BJ (cell line): ENCODE data around the gene TSPAN15. TPM values are rescaled to one million over a fixed set of nuclear protein-coding genes. Genes with fewer than 3 reads are reported as not detected.
"Not testable (repeated sequence)": the region's sequence is repeated elsewhere in the genome, so short reads cannot be mapped to it uniquely, and the experiment has no call there.

Experiments used
- CTCF ChIA-PET: fragments of 350-600 bp; formaldehyde crosslinking; extraction: SDS; loops from one replicate; lab custom pipeline; 2021; ENCODE audit warnings: antibody characterized with exemption, inconsistent platforms; lab: Yijun Ruan, JAX
- POLR2A ChIA-PET: fragments of 300-600 bp; sonication (Branson Sonifier 250); formaldehyde crosslinking; extraction: SDS; loops from one replicate; lab custom pipeline; 2021; ENCODE audit warnings: antibody characterized with exemption; lab: Charles Lee
- DNase-seq: peaks from one replicate; pipeline ENCODE4 v3.0.0-alpha.2; 2011; ENCODE audit warnings: low read depth
- H3K27me3 ChIP-seq: 2 replicates; pipeline ENCODE4 v1.6.0; 2011; ENCODE audit warnings: low read length; ENCODE audit not compliant: control insufficient read depth, insufficient read depth
- H3K36me3 ChIP-seq: 2 replicates; pipeline ENCODE4 v1.5.1; 2011; ENCODE audit warnings: low read length; ENCODE audit not compliant: control insufficient read depth, insufficient read depth
- H3K4me3 ChIP-seq: 2 replicates; pipeline ENCODE4 v1.5.1; 2011; ENCODE audit warnings: low read depth, mild to moderate bottlenecking, control low read depth, low read length
- CTCF ChIP-seq: IDR thresholded peaks from 2 replicates; pipeline ENCODE4 v1.5.1; 2011; ENCODE audit warnings: low read depth, mild to moderate bottlenecking, control low read depth, inconsistent platforms, low read length, moderate library complexity; ENCODE audit not compliant: insufficient read depth
- polyA plus RNA-seq: library from polyadenylated mRNA; depleted of rRNA; stranded (reverse); fragments of >200 nt; gene quantifications from 2 replicates; pipeline ENCODE4 v1.2.3, GENCODE V29; 2011

Gene TSPAN15
- polyA plus RNA-seq, 1 experiment: 0.94 TPM

- Histone ChIP-seq H3K27me3 (peaks cover 10% of the 10 kb centered on the region), H3K36me3 (no peaks in the 10 kb centered on the region), H3K4me3 (no peak overlapping the region)
- DNase-seq: no peak
- ChIA-PET POLR2A (no interaction called here), CTCF (interaction anchor here (0.5 to 1.2 kb wide), 3 partner anchors 24 to 288 kb away, joined by 3 read pairs; no protein-coding TSS in a partner anchor)
- no peak for TF ChIP-seq CTCF
These were observed 30.7 kb downstream of the TSPAN15 start for GRCh38 chr10:69481811-69482524.

- no peak for DNase-seq
- CTCF ChIA-PET: interaction anchor here (1.0 to 1.8 kb wide), 5 partner anchors 18 to 155 kb away, joined by 3 to 7 read pairs (median 5); no protein-coding TSS in a partner anchor
These were observed 32.7 kb downstream of the TSPAN15 start for GRCh38 chr10:69483963-69484362.

GRCh38 chr10:69484736-69485135 lies 33.5 kb downstream of the TSPAN15 start:
- Histone ChIP-seq H3K36me3 (no peaks in the 10 kb centered on the region), H3K27me3 (0 out of 2 replicates have a peak, but pooled peaks cover 2% of the 10 kb centered on the region), H3K4me3 (no peak overlapping the region)
- ChIA-PET POLR2A (no interaction called here), CTCF (interaction anchor here (1.0 to 1.8 kb wide), 5 partner anchors 19 to 154 kb away, joined by 3 to 7 read pairs (median 5); no protein-coding TSS in a partner anchor)
- no peak for DNase-seq
- no peak for TF ChIP-seq CTCF

More at GRCh38 chr10:69483963-69484362, 32.7 kb downstream of the TSPAN15 start:
- Histone ChIP-seq H3K36me3 (no peaks in the 10 kb centered on the region), H3K27me3 (peaks cover 5% of the 10 kb centered on the region), H3K4me3 (no peak overlapping the region)
- TF ChIP-seq CTCF: no peak
- POLR2A ChIA-PET: no interaction called here

DNA sequence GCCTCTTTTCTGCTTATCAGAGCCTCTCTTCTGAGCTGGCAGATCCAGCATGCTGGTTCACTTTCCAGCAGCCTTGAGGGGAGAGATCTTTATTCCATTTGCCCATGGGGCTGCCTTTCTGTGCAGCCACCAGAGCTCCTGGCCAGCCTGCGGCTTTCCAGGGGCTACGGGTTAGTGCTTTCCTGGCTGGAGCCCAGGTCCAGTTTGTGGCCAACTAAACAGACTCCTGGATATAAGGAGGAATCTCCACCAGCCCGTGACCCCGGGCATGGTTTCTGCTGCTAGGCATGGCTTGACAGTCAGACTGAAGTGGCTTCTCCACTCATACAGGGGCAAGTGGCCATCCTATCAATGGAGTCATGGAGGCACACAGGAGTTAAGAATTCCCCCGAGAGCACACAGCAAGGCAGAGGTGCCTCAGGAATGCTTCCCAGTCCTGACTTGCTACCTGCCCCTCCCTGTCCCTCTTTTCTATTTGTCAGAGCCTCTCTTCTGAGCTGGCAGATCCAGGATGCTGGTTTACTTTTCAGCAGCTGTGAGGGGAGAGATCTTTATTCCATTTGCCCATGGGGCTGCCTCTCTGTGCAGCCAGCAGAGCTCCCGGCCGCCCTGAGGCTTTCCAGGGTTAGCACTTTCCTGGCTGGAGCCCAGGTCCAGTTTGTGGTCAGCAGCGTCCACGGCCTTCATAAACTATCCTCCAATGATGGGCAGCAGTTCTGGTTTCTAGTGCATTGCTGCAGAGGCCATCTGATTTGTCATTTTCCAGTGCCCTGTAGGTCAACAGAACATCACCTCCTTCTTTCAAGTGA lies 35.9 kb downstream of the TSPAN15 start:
- no peak for DNase-seq
- no peaks in the 10 kb centered on the region for H3K36me3 ChIP-seq
- TF ChIP-seq CTCF: no peak
- no peak overlapping the region for H3K4me3 ChIP-seq
- CTCF ChIA-PET: no interaction called here
- POLR2A ChIA-PET: no interaction called here
- 0 out of 2 replicates have a peak, but pooled peaks cover 2% of the 10 kb centered on the region for H3K27me3 ChIP-seq

GRCh38 chr10:69488149-69488844 lies 37.0 kb downstream of the TSPAN15 start:
- H3K27me3 ChIP-seq, CTCF ChIA-PET, H3K4me3 ChIP-seq, DNase-seq, POLR2A ChIA-PET, H3K36me3 ChIP-seq: not testable (repeated sequence)

DNA sequence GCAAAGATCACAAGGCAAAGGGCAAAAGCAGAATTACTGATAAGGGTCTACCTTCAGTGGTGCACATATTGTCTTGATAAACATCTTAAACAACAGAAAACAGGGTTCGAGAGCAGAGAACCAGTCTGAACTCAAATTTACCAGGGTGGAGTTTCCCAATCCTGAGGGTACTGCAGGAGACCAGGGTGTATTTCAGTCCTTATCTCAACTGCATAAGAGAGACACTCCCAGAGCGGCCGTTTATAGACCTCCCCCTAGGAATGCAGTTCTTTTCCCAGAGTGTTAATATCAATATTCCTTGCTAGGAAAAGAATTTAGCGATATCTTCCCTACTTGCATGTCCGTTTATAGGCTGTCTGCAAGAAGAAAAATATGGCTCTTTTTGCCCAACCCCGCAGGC lies 37.6 kb downstream of the TSPAN15 start:
- POLR2A ChIA-PET, H3K27me3 ChIP-seq, DNase-seq, H3K4me3 ChIP-seq, H3K36me3 ChIP-seq, CTCF ChIA-PET: not testable (repeated sequence)
